Kidney tubule cell (primary cell): ENCODE results near the gene FBXO46.

Experiments
- DNase-seq: peaks from one replicate; pipeline ENCODE4 v3.0.0-alpha.2; 2018; ENCODE audit warnings: low spot score

The FBXO46 gene

GRCh38 chr19:45682908-45683307, 47.8 kb downstream of the FBXO46 start:
- DNase-seq: no peak

- no peak for DNase-seq
Measured at GRCh38 chr19:45682117-45682516, 48.6 kb downstream of the FBXO46 start.

GRCh38 chr19:45681391-45682015, 49.2 kb downstream of the FBXO46 start:
- peak; percentile 89 for DNase-seq

DNA sequence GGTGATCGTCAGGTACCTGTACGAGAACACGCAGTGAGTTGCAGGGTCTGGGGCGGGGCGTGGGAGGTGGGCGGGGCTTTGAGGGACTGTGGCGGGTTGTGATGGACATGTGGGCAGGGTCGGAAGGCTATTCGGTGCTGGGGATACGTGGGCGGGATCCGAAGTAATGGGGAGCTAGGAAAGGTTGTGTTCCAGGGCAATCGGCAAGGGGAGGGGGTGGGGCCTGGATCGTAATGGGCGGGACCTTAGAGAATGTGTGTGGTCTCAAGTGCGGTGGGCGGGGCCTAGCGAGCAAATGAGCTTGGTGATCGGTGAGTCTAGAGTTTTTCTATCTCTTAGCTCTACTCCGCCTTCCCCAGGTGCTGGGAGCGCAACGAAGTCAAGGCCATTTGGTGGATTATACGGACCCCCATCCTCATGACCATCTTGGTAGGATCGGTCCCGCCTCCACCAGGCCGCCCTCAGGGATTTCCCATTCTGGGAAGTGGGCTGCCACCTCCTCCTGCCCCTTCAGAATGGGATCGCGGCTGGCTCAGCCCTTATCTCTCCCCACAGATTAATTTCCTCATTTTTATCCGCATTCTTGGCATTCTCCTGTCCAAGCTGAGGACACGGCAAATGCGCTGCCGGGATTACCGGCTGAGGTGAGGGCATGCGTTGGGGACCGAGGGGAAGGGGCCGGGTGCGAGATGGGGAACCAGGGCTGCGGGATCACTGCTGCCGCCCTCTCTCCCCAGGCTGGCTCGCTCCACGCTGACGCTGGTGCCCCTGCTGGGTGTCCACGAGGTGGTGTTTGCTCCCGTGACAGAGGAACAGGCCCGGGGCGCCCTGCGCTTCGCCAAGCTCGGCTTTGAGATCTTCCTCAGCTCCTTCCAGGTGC, 53.1 kb downstream of the FBXO46 start:
- DNase-seq: peak; percentile 94

- peak; percentile 10 for DNase-seq
Measured at GRCh38 chr19:45676851-45677263, 53.8 kb downstream of the FBXO46 start.

DNA sequence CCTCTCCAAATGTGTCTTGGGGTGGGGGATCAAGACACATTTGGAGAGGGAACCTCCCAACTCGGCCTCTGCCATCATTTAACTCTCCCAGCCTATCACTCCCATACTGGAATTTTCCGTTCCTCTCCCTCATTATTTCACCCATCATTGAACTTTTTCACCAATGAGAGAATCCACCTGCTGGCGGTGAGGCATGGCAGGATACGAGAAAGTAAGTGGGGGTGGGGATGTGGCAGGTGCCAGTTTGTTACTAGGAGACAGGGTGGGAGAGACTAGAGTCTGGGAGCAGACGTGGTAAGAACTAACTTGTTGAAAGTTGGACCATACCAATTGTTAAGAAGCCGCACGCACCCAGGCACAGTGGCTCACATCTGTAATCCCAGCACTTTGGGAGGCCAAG, 55.8 kb downstream of the FBXO46 start:
- DNase-seq: no peak

- peak; percentile 85 for DNase-seq
Measured at GRCh38 chr19:45670670-45671453, 59.8 kb downstream of the FBXO46 start.

GRCh38 chr19:45668342-45668871, 62.3 kb downstream of the FBXO46 start:
- DNase-seq: no peak

- peak; percentile 91 for DNase-seq
Measured at GRCh38 chr19:45667620-45668341, 62.9 kb downstream of the FBXO46 start, which contains the start of gene GIPR. Gene GIPR (plus strand): TSS chr19:45668221. CDS start chr19:45669521, 1,300 bp downstream.

GRCh38 chr19:45664575-45664974, 66.1 kb downstream of the FBXO46 start:
- no peak for DNase-seq

- no peak for DNase-seq
Measured at GRCh38 chr19:45663800-45664199, 66.9 kb downstream of the FBXO46 start.

DNA sequence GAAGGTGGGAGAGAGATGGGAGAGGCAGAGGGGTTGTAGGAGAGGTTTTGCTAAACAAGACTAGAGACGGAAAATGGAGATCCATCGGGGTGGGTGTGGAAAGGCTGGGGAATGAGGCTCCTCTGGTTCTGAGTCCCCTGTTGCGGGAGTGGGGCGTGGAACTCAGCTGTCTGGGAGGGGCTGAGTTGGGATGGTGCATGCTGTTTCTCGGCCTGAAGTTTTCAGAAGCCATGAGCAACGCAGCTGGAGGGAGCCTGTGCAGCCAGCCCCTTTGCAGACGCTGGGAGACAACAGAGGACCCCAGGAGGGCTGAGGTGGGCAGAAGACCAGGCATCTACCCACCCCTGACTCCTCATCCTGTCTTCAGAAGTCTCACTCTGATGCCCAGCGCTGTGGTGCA, 70.1 kb downstream of the FBXO46 start:
- no peak for DNase-seq
